Stimulated activated CD4-positive, alpha-beta T cell treated with anti-CD3 and anti-CD28 coated beads, Interleukin-4, amount 100 ng/mL, for 48 hours (primary cell): ENCODE data around the gene C1orf105.
"Not testable (repeated sequence)": the region's sequence is repeated elsewhere in the genome, so short reads cannot be mapped to it uniquely, and the experiment has no call there.

Experiments used
- DNase-seq, 2 donors: peaks; one replicate each; pipeline ENCODE4 v3.0.0-alpha.2; 2020; ENCODE audit warnings: low read depth in 2 of 2

C1orf105 gene

DNA sequence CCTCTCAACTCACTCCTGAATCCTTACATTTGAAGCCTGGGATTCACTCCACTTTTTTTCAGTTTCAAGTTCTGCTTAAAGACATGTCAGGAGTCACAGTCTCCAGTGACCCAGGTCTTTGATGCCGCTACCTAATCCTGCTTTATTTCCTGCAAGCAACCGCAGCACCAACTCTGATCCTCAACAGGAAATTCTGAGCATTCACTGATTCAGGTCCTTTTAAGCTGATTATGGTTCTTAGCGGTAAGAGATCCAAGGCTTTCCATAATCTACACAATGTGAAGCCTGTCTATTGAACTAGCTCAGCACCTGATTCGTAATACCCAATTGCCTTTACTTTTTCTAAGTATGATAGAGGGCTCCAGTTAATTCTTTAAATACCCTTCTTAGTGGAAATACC is 67.1 kb downstream of the C1orf105 start:
- DNase-seq: no peak

DNA sequence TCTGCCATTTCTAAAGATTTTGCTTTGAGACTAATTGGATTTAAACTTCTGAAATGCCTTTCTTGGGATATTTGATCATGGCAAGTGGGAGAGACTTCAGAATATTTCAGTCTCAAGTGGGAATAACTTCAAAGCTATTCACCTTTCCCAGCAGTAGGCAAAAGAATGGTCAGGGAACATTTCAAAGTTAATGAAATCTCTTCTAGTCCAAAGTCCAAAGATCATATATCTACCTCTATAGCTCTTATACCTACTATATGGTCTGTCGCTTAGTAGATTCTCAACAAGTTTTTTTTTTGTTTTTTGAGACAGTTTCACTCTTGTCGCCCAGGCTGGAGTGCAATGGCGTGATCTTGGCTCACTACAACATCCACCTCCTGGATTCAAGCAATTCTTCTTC is 67.9 kb downstream of the C1orf105 start:
- DNase-seq: no peak

DNA sequence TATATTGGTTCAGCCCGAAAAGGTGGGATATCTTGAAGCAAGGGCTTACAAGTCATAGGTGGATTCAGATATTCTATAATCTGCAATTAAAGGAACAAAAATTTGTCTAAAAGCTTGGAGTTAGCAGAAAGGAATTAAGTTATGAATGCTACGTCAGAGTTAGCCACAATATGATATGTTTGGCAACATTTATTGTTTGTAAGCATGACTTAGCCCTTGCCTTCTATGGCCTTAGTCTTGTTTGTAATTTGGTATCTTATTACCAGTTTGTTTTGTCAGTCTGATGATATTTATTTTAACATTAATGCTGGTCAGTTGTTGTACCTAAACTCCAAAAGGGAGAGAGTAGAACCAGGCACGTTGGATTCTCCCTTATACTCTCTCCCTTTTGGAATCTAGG is 69.4 kb downstream of the C1orf105 start:
- DNase-seq: no peak

DNA sequence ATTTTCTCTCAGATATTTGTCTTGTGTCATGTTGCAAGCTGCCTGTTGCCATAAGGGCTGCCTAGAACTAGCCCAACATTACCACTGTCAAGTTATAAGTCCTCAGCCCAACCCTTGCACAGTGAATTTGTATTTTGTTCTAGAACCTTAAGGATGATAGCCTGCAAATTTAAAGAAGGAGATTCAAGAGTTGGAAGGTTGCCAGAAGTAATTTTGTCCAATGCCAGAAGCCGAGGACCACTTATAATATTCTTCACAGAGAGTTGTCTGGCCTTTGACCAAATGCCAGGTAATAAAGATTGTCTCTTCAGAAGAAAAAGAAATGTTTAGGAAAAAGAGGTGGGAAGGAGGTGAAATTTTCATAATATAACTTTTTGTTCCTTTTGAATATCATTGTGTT is 71.9 kb downstream of the C1orf105 start:
- no peak for DNase-seq

DNA sequence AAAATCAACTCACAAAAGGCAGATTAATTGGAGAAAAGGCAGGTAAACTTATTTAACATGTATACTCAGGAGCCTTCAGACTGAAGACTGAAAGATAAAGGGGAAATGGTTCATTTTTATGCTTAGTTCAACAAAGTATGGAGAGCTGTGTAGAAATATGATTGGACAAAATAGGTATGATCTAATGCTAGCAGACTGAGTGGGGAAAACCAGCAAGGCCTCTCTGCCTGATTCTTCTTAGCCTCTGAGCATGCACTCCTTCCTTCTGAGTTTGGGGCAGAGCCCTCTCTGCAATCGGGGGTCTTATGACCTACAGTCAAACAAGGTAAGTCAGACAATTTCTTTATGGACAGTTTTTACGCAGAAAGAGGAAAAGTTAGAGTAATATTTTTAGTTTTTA is 73.7 kb downstream of the C1orf105 start:
- DNase-seq: no peak

DNA sequence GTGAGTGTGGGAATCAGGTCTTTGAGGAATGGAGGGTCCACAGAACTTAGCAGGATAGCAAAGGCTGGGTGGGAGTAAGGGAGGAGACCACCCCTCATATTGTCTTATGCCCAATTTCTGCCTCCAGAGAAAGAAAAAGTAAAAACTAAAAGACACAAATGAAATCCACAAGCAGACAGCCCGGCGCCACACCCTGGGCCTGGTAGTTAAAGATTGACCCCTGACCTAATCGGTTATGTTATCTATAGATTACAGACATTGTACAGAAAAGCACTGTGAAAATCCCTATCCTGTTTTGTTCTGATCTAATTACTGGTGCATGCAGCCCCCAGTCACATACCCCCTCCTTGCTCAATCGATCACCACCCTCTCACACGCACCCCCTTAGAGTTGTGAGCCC is 75.6 kb downstream of the C1orf105 start:
- not testable (repeated sequence) for DNase-seq

DNA sequence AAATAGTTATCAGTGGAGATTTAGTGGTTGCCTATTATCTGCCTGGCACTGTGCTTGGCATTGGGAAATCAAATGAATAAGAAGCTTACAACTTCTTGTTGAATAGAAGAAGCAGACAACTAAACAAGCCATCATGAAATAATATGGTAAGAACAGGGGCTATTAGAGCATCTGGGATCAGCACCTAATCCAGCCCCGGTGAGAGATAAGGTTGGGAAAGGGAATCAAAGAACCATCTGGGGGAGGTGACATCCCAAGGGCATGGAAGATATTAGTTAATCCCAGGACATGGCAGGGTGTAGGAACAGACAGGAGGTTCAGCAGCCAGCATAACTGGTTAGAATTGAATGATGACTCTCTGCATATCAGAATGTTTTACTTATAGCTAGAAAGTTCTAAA is 76.2 kb downstream of the C1orf105 start:
- no peak for DNase-seq

DNA sequence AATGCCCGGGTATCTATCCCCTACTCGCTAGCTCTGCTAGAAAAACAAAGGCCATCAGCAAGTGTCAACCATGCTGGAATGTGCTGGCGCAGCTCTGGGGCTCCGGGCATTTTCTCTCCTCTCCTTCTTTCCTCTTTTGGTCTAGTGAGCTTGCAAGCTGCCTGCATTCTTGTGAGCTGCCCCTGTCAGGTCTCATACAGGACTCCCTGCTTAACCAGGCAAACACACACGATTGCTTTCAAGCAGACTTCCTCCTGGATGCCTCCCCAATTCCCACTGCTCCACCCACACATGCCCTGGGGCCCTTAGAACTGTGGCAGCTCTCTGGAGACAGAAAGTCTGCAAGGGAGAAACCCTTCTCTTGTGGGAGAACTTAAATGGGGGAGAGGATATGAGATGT is 76.7 kb downstream of the C1orf105 start:
- no peak for DNase-seq

DNA sequence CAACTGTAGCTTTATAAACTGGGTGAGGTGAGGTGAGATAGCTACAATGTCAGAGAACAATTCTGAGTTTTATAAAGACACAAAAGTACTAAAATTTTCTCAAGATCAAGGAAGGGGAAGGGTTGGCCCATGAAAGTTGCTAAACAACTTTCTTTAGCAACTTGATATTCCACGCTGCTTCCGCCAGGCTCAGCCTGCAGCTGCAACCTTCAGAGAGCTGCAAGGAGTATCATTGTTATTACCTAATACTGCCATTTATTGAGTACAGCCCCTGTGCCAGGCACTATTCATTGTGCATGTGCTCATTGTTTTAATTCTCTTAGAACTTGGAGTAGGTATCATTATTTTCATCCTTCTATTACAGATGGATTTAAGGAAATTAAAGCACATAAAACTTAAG is 78.4 kb downstream of the C1orf105 start:
- DNase-seq: no peak

DNA sequence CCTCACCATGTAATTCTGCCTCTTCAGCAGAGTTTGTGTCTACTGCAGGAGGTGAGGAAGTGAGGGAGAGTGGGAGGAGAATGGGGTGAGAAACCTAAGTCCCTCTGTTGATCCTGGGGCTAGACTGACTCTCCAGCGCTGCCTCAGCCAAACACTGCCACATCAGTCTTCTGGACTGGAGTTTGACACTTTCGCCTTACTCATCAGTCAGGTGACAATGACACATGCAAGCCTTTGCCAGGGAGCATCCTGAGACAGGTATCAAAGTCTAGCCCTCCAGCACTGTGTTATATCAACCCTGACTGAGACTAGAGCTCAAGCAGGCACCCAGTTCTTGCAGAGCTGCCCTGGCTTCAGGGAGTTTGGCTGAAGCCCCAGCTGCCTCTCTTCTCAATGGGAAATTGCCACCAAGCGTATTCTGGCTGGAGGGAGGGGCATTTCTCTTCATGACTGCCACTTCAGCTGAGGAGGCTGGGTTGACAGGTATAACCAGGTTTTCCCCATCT is 79.2 kb downstream of the C1orf105 start:
- no peak for DNase-seq

DNA sequence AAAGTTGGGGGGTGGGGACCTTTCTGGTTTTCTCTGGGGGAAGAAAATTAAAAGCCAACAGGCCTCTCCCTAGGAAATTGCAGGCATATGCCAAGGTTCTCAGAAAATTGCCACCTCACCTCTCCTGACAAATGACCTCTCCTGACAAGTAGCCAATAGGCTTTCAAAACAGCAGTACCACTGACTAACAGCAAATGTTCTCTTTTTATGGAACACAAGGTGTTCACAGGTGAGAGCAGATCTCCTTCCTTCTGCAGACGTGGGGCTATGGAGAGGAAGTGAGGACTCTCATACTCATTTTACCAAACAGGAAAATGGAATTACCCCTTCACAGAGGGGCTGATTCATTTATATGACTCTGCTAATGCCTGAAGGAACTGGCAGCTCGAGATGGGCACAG is 79.7 kb downstream of the C1orf105 start:
- no peak for DNase-seq

DNA sequence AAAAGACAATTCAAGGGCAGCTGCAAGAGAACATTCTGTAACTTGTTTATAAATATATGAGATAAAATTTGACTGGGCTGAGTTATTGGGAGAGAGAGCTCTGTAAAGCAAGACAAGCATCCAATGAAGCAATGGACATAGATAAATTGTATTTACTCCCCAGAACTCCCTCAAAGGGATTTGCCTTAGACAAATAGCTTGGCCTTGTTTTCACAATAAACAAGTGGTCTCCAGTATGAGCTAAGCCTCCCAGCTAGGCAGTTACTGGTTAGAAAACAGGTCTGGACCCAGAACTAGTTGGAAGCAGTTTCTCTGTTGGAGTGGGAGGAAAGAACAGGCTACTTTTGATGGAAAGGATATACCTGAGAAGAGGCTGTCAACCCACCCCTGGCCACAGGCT is 87.3 kb downstream of the C1orf105 start:
- no peak for DNase-seq

DNA sequence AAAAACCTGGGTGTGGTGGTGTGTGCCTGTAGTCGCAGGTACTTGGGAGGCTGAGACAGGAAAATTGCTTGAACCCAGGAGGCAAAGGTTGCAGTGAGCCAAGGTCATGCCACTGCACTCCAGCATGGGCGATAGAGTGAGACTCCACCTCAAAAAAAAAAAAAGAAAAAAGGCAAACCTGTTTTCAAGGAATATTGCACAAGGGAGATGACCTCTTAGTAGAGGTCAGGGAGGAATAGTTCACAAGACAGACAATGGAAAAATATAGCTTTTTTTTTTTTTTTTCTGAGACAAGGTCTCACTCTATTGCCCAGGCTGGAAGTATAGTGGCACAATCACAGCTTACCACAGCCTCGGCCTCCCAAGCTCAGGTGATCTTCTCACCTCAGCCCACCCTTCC is 90.0 kb downstream of the C1orf105 start:
- no peak for DNase-seq

DNA sequence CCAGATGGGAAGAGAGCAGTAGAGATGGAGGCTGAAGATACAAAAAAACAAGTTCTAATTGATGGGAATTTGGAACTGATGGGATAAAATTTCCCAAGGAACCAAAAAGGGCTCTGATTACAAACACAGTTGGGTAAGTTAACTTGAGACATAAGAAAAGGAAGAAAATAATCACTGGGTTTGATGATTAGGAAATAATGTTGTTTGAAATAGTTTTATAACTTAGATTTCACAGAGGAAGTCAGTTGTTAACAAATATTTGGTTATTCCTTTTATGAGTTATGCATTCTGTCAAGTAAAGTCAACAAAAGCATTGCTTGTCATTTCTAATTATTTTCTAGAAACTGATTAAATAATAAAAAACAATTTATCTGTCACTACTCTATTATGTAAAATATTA is 92.1 kb downstream of the C1orf105 start:
- no peak for DNase-seq

DNA sequence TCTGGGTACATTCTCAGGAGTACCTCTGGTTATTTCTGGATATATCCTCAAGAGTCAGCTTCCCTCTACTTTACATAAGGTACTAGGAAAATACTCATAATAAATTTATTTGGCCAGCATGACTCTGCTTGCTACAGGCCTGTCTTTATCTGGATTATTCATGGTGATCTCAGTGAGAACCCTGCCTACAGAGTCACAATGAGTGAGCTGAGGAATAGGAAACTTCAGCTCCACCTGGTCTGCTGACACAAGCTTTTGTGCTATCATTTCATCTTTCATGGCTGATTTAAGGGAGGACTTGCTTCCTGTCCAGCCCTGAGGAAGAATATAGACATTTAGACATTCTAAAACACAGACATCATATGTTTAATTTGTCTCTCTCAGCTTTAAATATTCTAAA is 93.0 kb downstream of the C1orf105 start:
- DNase-seq: no peak

DNA sequence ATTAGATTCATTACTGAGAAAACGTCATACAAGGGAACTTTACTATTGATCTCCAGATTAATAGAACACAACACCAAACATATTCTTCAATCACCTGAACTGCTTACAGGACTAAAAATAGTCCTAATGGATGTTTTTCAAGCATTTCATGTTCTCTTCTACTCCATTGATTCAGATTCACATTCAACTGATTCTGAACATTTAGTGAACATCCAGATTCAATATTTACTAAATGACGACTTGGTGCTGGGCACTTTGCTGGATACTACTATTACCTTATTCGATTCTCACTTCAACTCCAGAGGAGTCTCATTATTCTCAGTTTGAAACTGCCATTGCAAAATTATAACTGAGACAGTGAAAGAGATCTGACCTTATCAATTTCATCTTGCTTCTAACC is 93.6 kb downstream of the C1orf105 start:
- no peak for DNase-seq

DNA sequence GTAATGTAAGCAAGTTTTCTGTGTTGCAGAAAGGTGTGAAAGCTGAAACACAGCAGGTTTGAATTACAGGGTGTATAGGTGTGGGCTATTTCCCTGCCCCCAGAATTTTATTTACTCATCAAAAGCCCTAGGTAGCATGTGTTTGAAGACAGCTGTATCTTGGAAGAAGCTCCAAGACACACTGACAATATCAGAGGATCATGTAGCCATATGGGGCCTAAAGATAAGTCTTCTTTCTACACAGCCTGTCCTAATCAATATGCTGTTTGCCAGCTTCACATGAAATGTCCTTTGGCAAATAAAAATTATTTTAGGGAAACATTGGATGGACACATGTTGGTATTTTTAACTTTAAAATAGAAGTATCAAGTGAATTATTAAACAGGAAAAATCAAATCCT is 95.0 kb downstream of the C1orf105 start:
- DNase-seq: no peak

DNA sequence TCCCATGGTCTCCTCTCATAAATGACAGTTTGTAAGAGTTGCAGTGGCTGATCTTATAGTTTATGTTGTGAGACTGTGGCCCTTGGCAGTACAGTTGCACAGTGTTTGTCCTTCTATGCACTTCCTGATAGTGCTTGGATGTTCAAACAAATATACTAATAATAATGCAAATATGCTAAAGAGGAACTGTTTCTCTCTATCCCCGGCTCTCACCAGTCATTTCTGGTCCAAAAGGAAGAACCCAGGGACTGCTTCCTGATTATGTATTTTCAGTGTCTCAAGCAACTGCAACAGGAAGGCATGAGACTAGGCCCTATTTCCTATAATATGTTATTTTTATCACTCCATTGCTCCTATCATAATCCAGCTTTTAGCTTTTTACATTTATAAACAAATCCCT is 95.4 kb downstream of the C1orf105 start:
- no peak for DNase-seq

DNA sequence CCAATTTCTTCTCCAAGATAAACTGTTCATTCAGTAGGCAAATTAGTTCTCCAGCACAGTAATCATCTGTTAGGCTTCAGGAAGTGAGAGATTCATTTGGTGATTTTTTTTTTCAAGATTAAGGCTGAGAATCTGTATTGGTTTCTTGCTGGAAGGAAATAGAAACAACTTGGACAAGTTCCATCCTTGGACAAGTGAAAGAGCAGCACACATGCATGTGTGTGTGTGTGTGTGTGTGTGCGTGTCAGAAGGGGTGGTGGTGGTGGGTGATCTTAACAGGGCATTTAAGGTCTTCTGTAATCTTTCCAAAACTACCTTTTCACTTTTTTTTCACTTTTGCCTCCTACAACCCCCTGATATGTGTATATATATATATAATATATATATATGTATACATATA is 96.6 kb downstream of the C1orf105 start:
- DNase-seq: no peak

DNA sequence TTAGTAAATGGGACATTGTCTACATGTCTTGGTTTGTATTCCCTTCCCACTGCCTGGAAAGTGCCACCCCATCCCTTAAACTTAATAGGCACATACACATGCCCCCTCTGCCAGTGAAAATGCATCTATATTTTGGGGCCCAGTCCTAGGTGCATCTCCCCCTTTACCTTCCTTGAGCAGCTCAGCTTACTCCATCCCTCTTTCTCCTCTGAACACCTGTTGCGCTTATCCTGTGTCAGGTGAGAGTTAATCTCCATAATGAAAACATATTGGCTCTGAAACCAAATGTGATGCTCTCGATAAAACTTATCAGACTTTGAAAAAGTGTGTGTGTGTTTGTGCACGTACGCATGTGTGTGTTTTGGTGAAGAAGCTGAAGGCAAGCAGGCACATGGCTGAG is 97.1 kb downstream of the C1orf105 start:
- no peak for DNase-seq
